ENCODE measurements around the gene HNRNPA0.

DNA sequence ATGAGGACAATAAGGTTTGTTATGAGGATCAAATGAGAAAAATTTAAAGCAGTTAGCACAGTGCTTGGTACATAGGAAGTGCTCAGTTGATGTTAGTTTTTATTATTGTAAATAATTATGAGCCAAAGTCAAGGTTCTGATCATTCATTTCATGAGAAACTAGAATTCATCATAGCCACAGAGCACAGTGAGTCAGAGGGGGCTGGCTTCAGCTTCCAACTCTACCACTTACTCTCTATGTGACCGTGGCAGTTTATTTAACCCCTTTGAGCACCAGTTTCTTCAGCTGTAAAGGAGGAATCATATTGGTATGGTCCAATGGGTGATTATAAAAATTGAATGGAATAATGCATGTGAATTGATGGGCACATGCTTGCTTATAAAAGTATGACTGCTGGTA is 57.7 kb downstream of the HNRNPA0 start:
- TF ChIP-seq, protein P1, sequence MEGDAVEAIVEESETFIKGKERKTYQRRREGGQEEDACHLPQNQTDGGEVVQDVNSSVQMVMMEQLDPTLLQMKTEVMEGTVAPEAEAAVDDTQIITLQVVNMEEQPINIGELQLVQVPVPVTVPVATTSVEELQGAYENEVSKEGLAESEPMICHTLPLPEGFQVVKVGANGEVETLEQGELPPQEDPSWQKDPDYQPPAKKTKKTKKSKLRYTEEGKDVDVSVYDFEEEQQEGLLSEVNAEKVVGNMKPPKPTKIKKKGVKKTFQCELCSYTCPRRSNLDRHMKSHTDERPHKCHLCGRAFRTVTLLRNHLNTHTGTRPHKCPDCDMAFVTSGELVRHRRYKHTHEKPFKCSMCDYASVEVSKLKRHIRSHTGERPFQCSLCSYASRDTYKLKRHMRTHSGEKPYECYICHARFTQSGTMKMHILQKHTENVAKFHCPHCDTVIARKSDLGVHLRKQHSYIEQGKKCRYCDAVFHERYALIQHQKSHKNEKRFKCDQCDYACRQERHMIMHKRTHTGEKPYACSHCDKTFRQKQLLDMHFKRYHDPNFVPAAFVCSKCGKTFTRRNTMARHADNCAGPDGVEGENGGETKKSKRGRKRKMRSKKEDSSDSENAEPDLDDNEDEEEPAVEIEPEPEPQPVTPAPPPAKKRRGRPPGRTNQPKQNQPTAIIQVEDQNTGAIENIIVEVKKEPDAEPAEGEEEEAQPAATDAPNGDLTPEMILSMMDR (conservative IDR thresholded peaks at IDR 0.05; ENCODE audit: low read depth, low read length): no peak
- TF ChIP-seq CEBPB (IDR thresholded peaks at IDR 0.05; ENCODE audit: low read depth, low read length): no peak
- TF ChIP-seq POLR2A (IDR thresholded peaks at IDR 0.05; ENCODE audit: low read depth, low read length): no peak
- TF ChIP-seq RCOR1 (IDR thresholded peaks at IDR 0.05; ENCODE audit: insufficient replicate concordance, low read length): no peak
- TF ChIP-seq, protein P2, sequence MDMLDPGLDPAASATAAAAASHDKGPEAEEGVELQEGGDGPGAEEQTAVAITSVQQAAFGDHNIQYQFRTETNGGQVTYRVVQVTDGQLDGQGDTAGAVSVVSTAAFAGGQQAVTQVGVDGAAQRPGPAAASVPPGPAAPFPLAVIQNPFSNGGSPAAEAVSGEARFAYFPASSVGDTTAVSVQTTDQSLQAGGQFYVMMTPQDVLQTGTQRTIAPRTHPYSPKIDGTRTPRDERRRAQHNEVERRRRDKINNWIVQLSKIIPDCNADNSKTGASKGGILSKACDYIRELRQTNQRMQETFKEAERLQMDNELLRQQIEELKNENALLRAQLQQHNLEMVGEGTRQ (IDR thresholded peaks at IDR 0.05; ENCODE audit: low read depth, low read length): no peak
- no peak for TF ChIP-seq MXI1 (IDR thresholded peaks at IDR 0.05; ENCODE audit: borderline replicate concordance, low read depth, low read length)
- TF ChIP-seq RAD21 (IDR thresholded peaks at IDR 0.05; ENCODE audit: low read length): no peak
- TF ChIP-seq, protein P3, sequence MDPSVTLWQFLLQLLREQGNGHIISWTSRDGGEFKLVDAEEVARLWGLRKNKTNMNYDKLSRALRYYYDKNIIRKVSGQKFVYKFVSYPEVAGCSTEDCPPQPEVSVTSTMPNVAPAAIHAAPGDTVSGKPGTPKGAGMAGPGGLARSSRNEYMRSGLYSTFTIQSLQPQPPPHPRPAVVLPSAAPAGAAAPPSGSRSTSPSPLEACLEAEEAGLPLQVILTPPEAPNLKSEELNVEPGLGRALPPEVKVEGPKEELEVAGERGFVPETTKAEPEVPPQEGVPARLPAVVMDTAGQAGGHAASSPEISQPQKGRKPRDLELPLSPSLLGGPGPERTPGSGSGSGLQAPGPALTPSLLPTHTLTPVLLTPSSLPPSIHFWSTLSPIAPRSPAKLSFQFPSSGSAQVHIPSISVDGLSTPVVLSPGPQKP (IDR thresholded peaks at IDR 0.05; ENCODE audit: borderline replicate concordance, low read depth, low read length): no peak
- no peak for TF ChIP-seq SMC3 (IDR thresholded peaks at IDR 0.05; ENCODE audit: low read depth, low read length)
- no peak for TF ChIP-seq FOS (IDR thresholded peaks at IDR 0.05; ENCODE audit: low read depth, low read length)
- TF ChIP-seq CHD1 (IDR thresholded peaks at IDR 0.05; ENCODE audit: low read depth, low read length): no peak
- no peak for TF ChIP-seq MAZ (IDR thresholded peaks at IDR 0.05; ENCODE audit: borderline replicate concordance, low read depth, low read length)
- TF ChIP-seq NFE2L2 (IDR thresholded peaks at IDR 0.05; ENCODE audit: low read depth, low read length): no peak
- no peak for TF ChIP-seq BHLHE40 (IDR thresholded peaks at IDR 0.05; ENCODE audit: low read depth, low read length)

Data from IMR-90 (cell line).